Gastrocnemius medialis (tissue), 4 donors: ENCODE measurements around the gene TMUB1.

Experiments used
- POLR2A ChIP-seq, 2 donors: fragments of 450-650 bp; IDR thresholded peaks; one replicate each; pipeline ENCODE4 v1.6.1; 2017; ENCODE audit warnings: antibody characterized with exemption in 2 of 2, mild to moderate bottlenecking in 2 of 2, moderate library complexity in 2 of 2
- TF ChIP-seq, protein P1 (sequence below), 5 experiments: fragments of 450-650 bp in 3 of 5; fragments of 200-600 bp in 2 of 5; sonication (generic) in 2 of 5; IDR thresholded peaks in 4 of 5; conservative IDR thresholded peaks in 1 of 5; 1 replicate in 4 of 5; 2 replicates in 1 of 5; pipeline ENCODE4 v1.5.1; 2016 to 2019; ENCODE audit warnings: antibody characterized with exemption in 5 of 5, mild to moderate bottlenecking in 3 of 5, moderate library complexity in 3 of 5

DNA sequence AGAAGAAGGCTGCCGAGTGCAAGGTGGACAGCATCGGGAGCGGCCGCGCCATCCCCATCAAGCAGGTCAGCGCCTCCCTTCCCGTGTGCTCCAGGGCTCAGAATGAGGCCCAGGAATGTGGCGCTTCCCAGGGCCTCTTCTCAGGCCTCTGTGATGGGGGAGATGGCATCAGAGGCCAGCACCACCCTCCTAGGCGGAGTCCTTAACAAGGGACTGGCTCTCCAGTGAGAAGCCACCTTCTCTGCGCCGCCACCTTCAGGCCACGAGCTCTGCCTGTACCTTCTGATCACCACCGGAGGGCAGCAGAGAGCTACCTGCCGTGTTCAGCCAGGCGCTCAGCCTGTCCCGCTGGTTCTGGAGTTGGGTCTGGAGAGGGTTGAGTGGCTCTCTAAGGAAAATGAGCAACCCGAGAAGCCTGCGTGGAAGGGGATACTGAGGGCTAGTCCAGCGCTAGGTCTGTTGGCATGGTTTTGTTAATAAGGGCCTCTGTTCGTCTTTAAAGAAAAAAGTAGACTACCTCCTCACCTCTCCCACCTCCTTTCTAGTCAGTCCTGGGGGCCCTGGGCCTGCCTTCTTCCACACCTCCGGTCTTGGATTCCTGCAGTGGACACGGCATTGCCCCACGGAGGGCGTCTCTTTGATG, 40.6 kb upstream of the TMUB1 start:
- TF ChIP-seq POLR2A (IDR thresholded peaks at IDR 0.05): no peak
- TF ChIP-seq, protein P1, sequence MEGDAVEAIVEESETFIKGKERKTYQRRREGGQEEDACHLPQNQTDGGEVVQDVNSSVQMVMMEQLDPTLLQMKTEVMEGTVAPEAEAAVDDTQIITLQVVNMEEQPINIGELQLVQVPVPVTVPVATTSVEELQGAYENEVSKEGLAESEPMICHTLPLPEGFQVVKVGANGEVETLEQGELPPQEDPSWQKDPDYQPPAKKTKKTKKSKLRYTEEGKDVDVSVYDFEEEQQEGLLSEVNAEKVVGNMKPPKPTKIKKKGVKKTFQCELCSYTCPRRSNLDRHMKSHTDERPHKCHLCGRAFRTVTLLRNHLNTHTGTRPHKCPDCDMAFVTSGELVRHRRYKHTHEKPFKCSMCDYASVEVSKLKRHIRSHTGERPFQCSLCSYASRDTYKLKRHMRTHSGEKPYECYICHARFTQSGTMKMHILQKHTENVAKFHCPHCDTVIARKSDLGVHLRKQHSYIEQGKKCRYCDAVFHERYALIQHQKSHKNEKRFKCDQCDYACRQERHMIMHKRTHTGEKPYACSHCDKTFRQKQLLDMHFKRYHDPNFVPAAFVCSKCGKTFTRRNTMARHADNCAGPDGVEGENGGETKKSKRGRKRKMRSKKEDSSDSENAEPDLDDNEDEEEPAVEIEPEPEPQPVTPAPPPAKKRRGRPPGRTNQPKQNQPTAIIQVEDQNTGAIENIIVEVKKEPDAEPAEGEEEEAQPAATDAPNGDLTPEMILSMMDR (IDR thresholded peaks at IDR 0.05 in 4 of 5, conservative IDR thresholded peaks at IDR 0.05 in 1 of 5): peak; percentile 85 to 98 (median 95)
